ENCODE data around the gene CCDC12.

GRCh38 chr3:46968783-46969428 is 7.6 kb downstream of the CCDC12 start:
- TF ChIP-seq CTCF (IDR thresholded peaks at IDR 0.05) (no peak), POLR2A (IDR thresholded peaks at IDR 0.05) (no peak)
